HG02798 (cell line): ENCODE data around the gene ST6GALNAC3.

ENCODE experiments used
- ATAC-seq: cut with Tn5 transposase; IDR thresholded peaks from one replicate; pipeline ENCODE4 v1.9.1; 2021; ENCODE audit warnings: mild to moderate bottlenecking; ENCODE audit not compliant: unreplicated experiment, poor library complexity

The ST6GALNAC3 gene

GRCh38 chr1:76137746-76138145 is 63.2 kb downstream of the ST6GALNAC3 start:
- no peak for ATAC-seq

DNA sequence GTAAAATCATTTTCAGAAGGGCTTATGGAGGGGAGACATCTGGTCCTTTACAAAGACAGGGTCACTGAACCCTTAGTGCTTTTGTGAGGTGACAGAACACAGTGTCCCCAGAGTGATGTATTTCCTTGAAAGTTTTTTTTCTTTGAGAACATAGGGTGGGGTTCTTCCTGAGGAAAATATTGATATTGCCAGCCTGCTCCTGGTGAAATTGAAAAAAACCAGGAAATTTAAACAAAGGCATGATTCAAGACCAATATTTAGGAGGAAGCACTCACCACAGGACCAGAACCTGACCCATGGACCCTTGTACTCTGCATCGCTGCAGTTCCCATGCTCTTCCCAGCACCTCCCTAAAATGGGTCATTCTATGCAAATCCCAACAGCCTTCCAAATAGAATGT is 63.7 kb downstream of the ST6GALNAC3 start:
- no peak for ATAC-seq

GRCh38 chr1:76140227-76140626 is 65.7 kb downstream of the ST6GALNAC3 start:
- ATAC-seq, result no peak

DNA sequence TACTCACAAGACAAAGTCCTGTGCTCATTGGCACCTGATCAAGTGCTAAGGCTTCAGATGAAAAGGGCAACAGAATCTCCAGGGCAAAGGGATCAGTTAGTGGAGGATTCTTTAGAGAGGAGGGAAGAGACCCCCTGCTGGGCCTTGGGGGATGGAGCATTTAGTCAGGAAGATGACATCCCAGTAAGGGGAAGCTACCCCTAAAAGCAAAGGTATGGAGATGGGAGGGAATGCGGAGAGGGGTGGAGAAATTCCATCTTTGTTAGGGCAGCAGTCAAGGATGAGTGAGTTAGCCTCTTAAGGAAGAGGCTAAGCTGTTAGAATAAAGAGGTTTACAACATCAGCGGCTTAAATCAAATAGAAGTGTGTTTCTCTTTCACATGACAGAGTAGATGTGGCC is 67.4 kb downstream of the ST6GALNAC3 start:
- ATAC-seq, result no peak

DNA sequence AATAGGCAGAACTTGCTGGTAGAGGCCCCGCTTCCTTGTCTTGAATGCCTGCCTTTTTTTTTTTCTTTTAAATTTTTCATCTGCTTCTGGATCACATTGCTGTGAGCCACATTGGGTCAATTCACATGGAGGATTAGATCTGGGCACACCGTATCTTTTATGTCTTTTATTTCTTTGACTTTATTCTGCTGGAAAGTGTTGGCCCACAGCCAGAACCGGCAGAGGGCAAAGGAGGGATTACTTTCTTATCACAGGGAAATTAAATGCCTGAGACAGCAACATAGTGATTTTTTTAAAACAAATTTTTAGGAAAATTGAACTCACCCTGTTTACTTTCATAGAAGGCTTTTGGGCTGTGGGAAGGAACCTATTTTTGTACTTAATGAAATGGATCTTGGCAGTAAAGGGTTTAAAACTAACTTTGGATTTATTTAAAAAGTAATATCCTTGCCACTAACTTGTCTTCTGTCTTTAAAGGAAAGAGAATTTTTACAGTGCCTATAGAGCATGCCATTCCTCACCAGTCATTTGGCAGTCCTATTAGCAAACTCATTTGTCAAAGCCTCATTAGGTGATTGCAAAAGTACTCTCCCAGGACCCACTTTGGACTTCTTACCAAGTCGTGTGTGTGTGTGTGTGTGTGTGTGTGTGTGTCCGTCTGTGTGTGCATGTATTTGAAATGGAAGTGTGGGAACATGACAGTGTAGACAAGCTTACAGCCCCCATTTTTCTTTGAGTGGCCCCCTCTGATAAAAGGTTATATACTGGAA is 68.4 kb downstream of the ST6GALNAC3 start:
- ATAC-seq, result no peak

GRCh38 chr1:76144247-76144646 is 69.7 kb downstream of the ST6GALNAC3 start:
- no peak for ATAC-seq

DNA sequence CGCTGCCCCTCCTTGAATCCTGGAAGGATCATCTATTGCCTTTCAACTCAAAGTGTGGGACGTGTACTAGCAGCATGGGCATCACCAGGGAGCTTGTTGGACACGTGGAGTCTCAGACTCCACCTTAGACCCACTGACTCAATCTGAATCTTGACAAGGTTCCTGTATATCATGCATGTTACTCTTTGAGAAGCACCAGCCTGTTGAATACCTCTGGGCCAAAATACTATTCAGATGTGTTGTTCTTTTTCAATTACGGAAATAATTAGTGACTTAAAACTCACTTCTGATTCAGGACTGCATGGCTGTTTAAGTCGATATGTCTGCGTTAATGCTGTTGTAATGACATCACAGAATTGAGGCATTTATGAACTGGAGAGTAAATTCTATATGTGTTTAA is 70.8 kb downstream of the ST6GALNAC3 start:
- no peak for ATAC-seq

GRCh38 chr1:76146184-76146583 is 71.6 kb downstream of the ST6GALNAC3 start:
- ATAC-seq, result no peak

GRCh38 chr1:76147917-76148316 is 73.4 kb downstream of the ST6GALNAC3 start:
- ATAC-seq, result no peak

GRCh38 chr1:76148460-76148859 is 73.9 kb downstream of the ST6GALNAC3 start:
- no peak for ATAC-seq

GRCh38 chr1:76153841-76154205 is 79.3 kb downstream of the ST6GALNAC3 start:
- ATAC-seq, result no peak

DNA sequence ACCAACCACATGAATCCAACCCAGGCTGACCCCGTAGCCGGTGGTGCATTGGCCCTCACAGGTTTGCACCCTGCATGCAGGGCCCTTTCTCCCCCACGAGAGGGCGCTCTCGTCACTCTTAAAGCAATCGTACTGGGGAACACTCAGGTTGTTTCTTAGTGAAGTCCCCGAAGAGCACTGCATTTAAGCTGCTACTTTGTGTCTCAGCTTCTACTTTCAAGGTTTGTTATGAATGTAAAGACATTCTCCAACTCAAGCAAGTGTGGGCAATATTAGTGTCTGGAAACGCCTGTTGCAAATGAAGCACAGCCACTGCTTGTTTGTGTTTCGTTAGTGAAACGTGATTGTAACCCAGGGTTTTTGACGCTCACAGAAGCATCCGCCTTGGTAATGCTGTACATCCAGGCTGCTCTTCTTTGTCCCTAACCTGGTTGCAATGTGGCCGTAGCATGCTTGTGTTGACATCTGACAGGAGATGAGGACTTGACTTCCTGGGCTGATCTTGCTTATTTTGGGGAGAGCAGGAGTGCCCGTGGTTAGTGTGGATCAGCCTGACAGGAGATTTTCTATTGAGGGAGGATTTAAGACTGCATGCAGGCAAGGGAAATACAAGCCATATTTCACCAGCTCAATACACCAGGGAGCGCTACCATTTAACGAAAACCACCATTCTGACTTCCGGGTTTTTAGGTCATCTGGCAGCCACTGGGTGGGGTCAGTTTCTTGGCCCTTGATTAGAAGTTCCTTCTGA is 79.8 kb downstream of the ST6GALNAC3 start:
- peak; percentile 99 for ATAC-seq

DNA sequence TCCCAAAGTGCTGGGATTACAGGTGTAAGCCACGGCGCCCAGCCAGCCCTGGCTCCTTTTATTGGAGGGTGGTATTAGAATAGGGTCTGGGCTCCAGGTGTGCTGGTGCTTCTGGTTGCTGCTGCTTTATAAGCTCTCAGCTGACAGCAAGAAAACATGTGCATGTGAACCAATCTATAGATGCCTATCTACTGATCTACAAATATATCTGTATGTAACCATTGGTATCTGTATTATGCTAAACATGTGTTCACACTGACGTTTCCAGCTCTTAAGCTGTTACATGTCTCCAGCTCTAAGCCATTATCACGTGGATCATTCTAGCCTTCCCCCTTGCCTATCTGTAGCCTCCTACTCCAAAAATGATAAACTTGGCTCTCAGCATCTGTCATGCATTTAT is 82.4 kb downstream of the ST6GALNAC3 start:
- no peak for ATAC-seq

DNA sequence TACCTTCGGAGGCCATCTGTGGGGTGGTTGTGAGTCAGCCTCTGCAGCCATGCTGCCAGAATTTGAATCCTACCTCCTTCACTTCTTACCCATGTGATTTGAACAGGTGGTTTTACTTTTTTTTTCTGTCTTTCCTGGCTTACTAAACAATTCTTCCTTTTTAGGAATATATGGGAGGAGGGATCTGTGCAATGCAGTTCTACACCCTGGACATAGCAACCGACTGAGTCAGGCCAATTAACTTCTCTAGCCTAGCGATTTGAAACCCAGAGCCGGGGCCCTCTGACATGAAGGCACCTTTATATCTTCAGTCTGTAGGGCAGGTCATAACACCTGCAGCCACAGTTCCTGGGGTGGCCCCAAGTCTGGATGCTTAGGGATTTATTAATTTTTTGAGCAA is 83.6 kb downstream of the ST6GALNAC3 start:
- ATAC-seq, result no peak

DNA sequence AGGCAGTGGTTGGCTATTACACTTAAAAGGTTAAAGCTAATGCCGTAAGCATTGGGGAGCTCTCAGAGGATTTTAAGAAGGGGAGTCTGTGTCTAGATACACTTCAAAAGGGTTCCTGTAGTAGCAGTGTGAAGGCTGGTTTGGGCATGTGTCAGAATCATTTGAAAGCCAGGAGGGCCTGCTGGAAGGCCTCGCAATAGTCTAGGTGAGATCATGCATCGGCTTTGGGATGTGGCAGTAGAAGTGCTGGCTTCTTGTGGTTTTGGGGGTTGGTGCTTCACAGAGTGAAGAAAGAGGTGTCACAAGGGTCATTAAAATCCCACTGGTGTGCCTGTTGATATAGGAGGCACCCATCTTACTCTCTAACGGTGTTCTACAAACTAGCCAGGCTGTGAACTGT is 85.7 kb downstream of the ST6GALNAC3 start:
- no peak for ATAC-seq

DNA sequence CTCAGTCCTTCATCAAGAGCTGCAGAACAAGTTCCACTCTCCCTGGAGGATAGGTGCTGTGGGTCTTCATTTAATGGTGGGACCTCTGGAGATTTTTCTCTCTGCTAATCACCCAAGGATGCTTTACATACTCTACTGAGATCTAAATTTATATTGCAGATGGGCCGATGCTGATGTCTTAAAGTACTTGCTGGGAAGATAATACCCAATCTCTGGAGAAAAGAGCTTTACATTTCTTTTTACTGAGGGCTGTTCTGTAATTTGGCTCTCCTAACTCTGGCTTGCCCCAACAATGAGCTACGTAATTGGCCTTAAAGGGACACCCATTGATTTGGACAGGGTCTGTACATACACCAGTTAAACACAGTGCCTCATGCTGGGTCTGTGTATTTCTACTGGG is 86.9 kb downstream of the ST6GALNAC3 start:
- ATAC-seq, result no peak

DNA sequence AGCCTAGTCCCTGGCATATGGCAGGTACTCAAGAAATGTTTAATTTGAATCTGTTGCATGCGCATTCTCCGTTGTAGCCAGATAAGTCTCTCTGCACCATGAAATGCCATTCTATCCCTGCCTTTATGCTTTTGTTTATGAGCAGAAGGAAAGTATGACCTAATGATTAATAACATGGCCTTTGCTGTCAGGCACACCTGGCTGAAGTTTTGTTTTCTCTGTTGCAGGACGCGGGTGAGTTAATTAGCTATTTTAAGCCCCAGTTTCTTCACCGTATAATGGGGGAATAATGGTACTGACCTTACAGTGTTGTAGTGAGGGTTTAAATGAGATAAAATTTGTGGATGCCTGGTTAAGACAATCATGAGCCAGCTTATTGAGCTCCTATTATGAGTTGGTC is 87.7 kb downstream of the ST6GALNAC3 start:
- no peak for ATAC-seq

GRCh38 chr1:76164165-76164564 is 89.6 kb downstream of the ST6GALNAC3 start:
- ATAC-seq, result no peak

- ATAC-seq, result no peak
Observed at GRCh38 chr1:76170084-76170483, 95.5 kb downstream of the ST6GALNAC3 start.

DNA sequence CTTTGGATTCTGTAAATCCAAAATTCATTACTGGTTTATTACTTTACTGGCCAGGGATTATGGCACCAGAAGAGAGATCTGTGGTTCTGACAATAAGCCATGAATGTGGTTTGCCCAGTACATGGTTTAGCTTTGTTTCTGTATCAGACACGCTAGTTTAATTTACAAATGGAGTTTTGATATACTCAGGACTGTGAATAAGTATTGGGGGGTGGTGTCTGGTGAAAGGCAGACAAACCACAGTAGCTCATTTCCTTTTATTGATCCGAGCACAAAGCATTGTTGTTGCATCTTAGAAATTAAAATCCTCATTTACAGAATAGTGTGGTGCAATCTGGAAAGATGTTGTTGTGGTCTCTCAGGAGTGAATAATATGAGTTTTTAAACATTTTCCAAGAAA is 96.0 kb downstream of the ST6GALNAC3 start:
- no peak for ATAC-seq

DNA sequence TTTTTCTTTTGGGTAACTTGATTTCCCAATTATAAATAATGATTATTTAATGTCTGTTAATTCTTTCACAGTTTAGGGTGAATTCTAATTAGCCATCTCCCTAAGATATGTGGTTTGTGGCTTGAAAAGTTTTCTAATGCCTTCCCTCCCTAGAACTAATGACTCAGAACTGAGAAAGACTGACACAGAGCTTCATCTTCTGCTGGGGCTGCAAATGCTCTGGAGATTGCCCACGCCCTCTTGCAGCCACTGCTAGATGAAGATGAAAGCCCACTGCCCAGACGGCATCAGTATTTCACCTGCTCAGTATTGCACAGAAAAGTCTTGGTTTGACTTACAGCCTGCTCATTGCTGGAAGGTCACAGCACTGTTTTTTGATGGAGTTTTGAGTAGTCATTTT is 101.5 kb downstream of the ST6GALNAC3 start:
- no peak for ATAC-seq

- no peak for ATAC-seq
Observed at GRCh38 chr1:76177615-76178014, 103.1 kb downstream of the ST6GALNAC3 start.
